ENCODE data around the gene TRUB1. TPM values are rescaled to one million over a fixed set of nuclear protein-coding genes. Genes with fewer than 3 reads are reported as not detected.

TRUB1 gene
- total RNA-seq, 1 experiment from 2014 or later, result 30.0 TPM

DNA sequence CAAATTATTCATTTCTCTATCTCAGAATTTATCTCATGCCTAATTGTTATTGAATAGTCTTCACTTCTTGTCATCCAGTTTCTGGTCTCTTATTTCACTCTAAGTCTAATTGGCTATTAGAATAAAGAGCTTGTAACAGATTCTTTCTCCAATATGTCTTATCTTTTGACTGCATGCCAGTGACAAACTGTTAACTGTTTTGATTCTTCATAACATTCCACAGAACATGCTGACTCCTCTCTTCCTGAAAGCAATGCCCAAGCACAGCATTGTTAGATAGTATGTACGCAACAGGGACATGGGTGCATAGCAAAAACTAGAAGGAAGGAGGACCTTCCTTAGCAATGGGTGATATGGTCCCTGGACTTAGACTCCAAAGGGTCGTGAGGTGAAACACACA is 65.4 kb downstream of the TRUB1 start:
- Histone ChIP-seq H3K4me1 (ENCODE audit: insufficient read depth, low read length, poor library complexity, severe bottlenecking) (no peaks in the 10 kb centered on the region), H3K9me3 (ENCODE audit: low read depth, low read length, poor library complexity, severe bottlenecking) (no peaks in the 10 kb centered on the region), H3K36me3 (ENCODE audit: insufficient read depth, low read length, poor library complexity, severe bottlenecking) (no peaks in the 10 kb centered on the region), H3K4me3 (ENCODE audit: low read depth, low read length, poor library complexity, severe bottlenecking) (no peak overlapping the region), H3K27ac (ENCODE audit: low read depth, low read length, poor library complexity, severe bottlenecking) (no peak overlapping the region), H3K27me3 (replicated peaks; ENCODE audit: insufficient read depth, low read depth, low read length, poor library complexity) (no peaks in the 10 kb centered on the region)
- intact Hi-C loops (cut with micrococcal nuclease; ENCODE audit: unreplicated experiment), result no loop called here
- ChIA-PET POLR2A (ENCODE audit: low non-redundant PET) (no interaction called here), CTCF (no interaction called here)
- BruUV-seq (replicated peaks), result no TSS peak
- no peak for DNase-seq (ENCODE audit: low spot score)
- TF ChIP-seq, protein P1, sequence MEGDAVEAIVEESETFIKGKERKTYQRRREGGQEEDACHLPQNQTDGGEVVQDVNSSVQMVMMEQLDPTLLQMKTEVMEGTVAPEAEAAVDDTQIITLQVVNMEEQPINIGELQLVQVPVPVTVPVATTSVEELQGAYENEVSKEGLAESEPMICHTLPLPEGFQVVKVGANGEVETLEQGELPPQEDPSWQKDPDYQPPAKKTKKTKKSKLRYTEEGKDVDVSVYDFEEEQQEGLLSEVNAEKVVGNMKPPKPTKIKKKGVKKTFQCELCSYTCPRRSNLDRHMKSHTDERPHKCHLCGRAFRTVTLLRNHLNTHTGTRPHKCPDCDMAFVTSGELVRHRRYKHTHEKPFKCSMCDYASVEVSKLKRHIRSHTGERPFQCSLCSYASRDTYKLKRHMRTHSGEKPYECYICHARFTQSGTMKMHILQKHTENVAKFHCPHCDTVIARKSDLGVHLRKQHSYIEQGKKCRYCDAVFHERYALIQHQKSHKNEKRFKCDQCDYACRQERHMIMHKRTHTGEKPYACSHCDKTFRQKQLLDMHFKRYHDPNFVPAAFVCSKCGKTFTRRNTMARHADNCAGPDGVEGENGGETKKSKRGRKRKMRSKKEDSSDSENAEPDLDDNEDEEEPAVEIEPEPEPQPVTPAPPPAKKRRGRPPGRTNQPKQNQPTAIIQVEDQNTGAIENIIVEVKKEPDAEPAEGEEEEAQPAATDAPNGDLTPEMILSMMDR (conservative IDR thresholded peaks at IDR 0.05; ENCODE audit: low read depth, low read length), result no peak
- no peak for TF ChIP-seq EZH2 (IDR thresholded peaks at IDR 0.05; ENCODE audit: borderline replicate concordance, low read depth, low read length, poor library complexity, severe bottlenecking)

DNA sequence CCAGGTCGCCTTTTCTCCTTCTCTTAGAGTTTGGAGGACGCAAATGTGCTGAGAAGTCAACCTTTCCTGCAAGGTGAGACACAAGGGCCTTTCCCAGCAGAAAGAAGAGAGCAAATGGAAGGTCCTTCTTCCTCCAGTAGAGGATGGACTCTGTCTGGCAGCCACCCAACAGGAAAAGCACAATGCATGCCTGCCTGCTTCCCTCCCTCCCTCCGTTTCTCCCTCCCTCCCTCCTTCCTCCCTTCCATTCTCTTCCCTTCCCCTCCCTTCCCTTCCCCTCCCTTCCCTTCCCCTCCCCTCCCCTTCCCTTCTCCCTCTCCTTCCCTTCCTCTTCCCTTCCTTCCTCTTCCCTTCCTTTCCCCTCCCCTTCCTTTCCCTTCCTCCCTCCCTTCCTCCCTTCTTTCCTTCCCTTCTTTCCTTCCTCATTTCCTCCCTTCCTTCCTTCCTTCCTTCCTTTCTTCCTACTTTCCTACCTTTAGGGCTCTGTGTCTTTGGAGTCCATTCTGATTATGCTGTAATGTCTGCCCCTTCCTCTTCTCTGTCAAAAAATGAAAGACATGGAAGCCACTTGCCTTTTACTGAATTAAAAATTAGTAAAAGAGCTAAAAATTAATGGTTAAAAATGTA is 66.4 kb downstream of the TRUB1 start:
- no TSS peak for BruUV-seq (replicated peaks)
- intact Hi-C loops (cut with micrococcal nuclease; ENCODE audit: unreplicated experiment), result no loop called here
- H3K4me1 ChIP-seq (ENCODE audit: insufficient read depth, low read length, poor library complexity, severe bottlenecking), result no peaks in the 10 kb centered on the region
- no peaks in the 10 kb centered on the region for H3K9me3 ChIP-seq (ENCODE audit: low read depth, low read length, poor library complexity, severe bottlenecking)
- CTCF ChIA-PET, result no interaction called here
- H3K27ac ChIP-seq (ENCODE audit: low read depth, low read length, poor library complexity, severe bottlenecking), result no peak overlapping the region
- no peaks in the 10 kb centered on the region for H3K27me3 ChIP-seq (replicated peaks; ENCODE audit: insufficient read depth, low read depth, low read length, poor library complexity)
- TF ChIP-seq, protein P1 (conservative IDR thresholded peaks at IDR 0.05; ENCODE audit: low read depth, low read length), result no peak
- no peak for TF ChIP-seq EZH2 (IDR thresholded peaks at IDR 0.05; ENCODE audit: borderline replicate concordance, low read depth, low read length, poor library complexity, severe bottlenecking)
- no peak overlapping the region for H3K4me3 ChIP-seq (ENCODE audit: low read depth, low read length, poor library complexity, severe bottlenecking)
- POLR2A ChIA-PET (ENCODE audit: low non-redundant PET), result no interaction called here
- no peaks in the 10 kb centered on the region for H3K36me3 ChIP-seq (ENCODE audit: insufficient read depth, low read length, poor library complexity, severe bottlenecking)
- DNase-seq (ENCODE audit: low spot score), result no peak

DNA sequence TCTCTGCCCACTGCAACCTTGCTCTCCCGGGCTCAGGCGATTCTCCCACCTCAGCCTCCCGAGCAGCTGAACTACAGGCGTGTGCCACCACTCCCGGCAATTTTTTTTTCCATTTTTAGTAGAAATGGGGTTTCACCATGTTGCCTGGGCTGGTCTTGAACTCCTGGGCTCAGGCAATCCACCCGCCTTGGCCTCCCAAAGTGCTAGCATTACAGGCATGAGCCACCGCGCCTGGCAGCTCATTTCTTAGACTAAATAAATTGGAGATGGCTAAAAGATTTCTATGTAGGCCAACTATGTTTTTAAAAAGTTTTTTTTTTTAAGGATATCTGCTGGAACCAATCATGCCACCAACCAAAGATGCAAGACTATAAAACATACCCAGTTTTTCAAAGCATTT is 67.8 kb downstream of the TRUB1 start:
- BruUV-seq (replicated peaks), result no TSS peak
- intact Hi-C loops (cut with micrococcal nuclease; ENCODE audit: unreplicated experiment), result no loop called here
- POLR2A ChIA-PET (ENCODE audit: low non-redundant PET), result no interaction called here

More for the DNA sequence above, 67.8 kb downstream of the TRUB1 start:
- CTCF ChIA-PET, result no interaction called here
- TF ChIP-seq, protein P1 (conservative IDR thresholded peaks at IDR 0.05; ENCODE audit: low read depth, low read length), result no peak
- TF ChIP-seq EZH2 (IDR thresholded peaks at IDR 0.05; ENCODE audit: borderline replicate concordance, low read depth, low read length, poor library complexity, severe bottlenecking), result no peak
- Histone ChIP-seq H3K9me3 (ENCODE audit: low read depth, low read length, poor library complexity, severe bottlenecking) (no peaks in the 10 kb centered on the region), H3K27ac (ENCODE audit: low read depth, low read length, poor library complexity, severe bottlenecking) (no peak overlapping the region), H3K4me3 (ENCODE audit: low read depth, low read length, poor library complexity, severe bottlenecking) (no peak overlapping the region), H3K27me3 (replicated peaks; ENCODE audit: insufficient read depth, low read depth, low read length, poor library complexity) (no peaks in the 10 kb centered on the region), H3K36me3 (ENCODE audit: insufficient read depth, low read length, poor library complexity, severe bottlenecking) (no peaks in the 10 kb centered on the region), H3K4me1 (ENCODE audit: insufficient read depth, low read length, poor library complexity, severe bottlenecking) (no peaks in the 10 kb centered on the region)
- no peak for DNase-seq (ENCODE audit: low spot score)

All from A673 (cell line).